ENCODE results near the gene PHKA2. TPM values are rescaled to one million over a fixed set of nuclear protein-coding genes. Genes with fewer than 3 reads are reported as not detected.

Gene PHKA2
- polyA plus RNA-seq, 1 experiment = 12.3 TPM

GRCh38 chrX:18890724-18891547 is 93.0 kb downstream of the PHKA2 start:
- ChIA-PET POLR2A (no interaction called here), CTCF (no interaction called here)
- no peak for DNase-seq (ENCODE audit: low read depth, low spot score)
- H3K9me3 ChIP-seq (ENCODE audit: control insufficient read depth, insufficient read depth, low read length) = no peaks in the 10 kb centered on the region
- H3K27me3 ChIP-seq (ENCODE audit: control insufficient read depth, insufficient read depth, low read length) = no peaks in the 10 kb centered on the region
- no peak overlapping the region for H3K4me3 ChIP-seq (ENCODE audit: low read depth, low read length)
- no peak overlapping the region for H3K27ac ChIP-seq (ENCODE audit: low read depth, low read length)
- TF ChIP-seq CTCF (IDR thresholded peaks at IDR 0.05; ENCODE audit: low read depth, low read length) = no peak

- ChIA-PET POLR2A (no interaction called here), CTCF (no interaction called here)
- no peak overlapping the region for H3K4me3 ChIP-seq (ENCODE audit: low read depth, low read length)
- DNase-seq (ENCODE audit: low read depth, low spot score) = no peak
- H3K27me3 ChIP-seq (ENCODE audit: control insufficient read depth, insufficient read depth, low read length) = no peaks in the 10 kb centered on the region
- no peaks in the 10 kb centered on the region for H3K9me3 ChIP-seq (ENCODE audit: control insufficient read depth, insufficient read depth, low read length)
- H3K27ac ChIP-seq (ENCODE audit: low read depth, low read length) = no peak overlapping the region
- TF ChIP-seq CTCF (IDR thresholded peaks at IDR 0.05; ENCODE audit: low read depth, low read length) = no peak
Measured at GRCh38 chrX:18890049-18890381, 93.9 kb downstream of the PHKA2 start.

GRCh38 chrX:18889346-18890048 is 94.4 kb downstream of the PHKA2 start:
- Histone ChIP-seq H3K27ac (ENCODE audit: low read depth, low read length) (no peak overlapping the region), H3K9me3 (ENCODE audit: control insufficient read depth, insufficient read depth, low read length) (no peaks in the 10 kb centered on the region), H3K4me3 (ENCODE audit: low read depth, low read length) (no peak overlapping the region), H3K27me3 (ENCODE audit: control insufficient read depth, insufficient read depth, low read length) (no peaks in the 10 kb centered on the region)
- DNase-seq (ENCODE audit: low read depth, low spot score) = no peak
- TF ChIP-seq CTCF (IDR thresholded peaks at IDR 0.05; ENCODE audit: low read depth, low read length) = no peak
- ChIA-PET CTCF (no interaction called here), POLR2A (no interaction called here)

- no peak for TF ChIP-seq CTCF (IDR thresholded peaks at IDR 0.05; ENCODE audit: low read depth, low read length)
- ChIA-PET CTCF (interaction anchor here (1.7 kb wide), 1 partner anchor 7 kb away, joined by 6 read pairs; no protein-coding TSS in a partner anchor), POLR2A (no interaction called here)
- Histone ChIP-seq H3K4me3 (ENCODE audit: low read depth, low read length) (no peak overlapping the region), H3K9me3 (ENCODE audit: control insufficient read depth, insufficient read depth, low read length) (no peaks in the 10 kb centered on the region), H3K27ac (ENCODE audit: low read depth, low read length) (no peak overlapping the region), H3K27me3 (ENCODE audit: control insufficient read depth, insufficient read depth, low read length) (no peaks in the 10 kb centered on the region)
- DNase-seq (ENCODE audit: low read depth, low spot score) = no peak
Measured at GRCh38 chrX:18888281-18888680, 95.6 kb downstream of the PHKA2 start.

GRCh38 chrX:18887825-18888212 is 96.1 kb downstream of the PHKA2 start:
- CTCF ChIA-PET = interaction anchor here (1.7 kb wide), 1 partner anchor 8 kb away, joined by 6 read pairs; no protein-coding TSS in a partner anchor
- no peak overlapping the region for H3K4me3 ChIP-seq (ENCODE audit: low read depth, low read length)
- POLR2A ChIA-PET = no interaction called here
- no peak for DNase-seq (ENCODE audit: low read depth, low spot score)
- H3K27me3 ChIP-seq (ENCODE audit: control insufficient read depth, insufficient read depth, low read length) = no peaks in the 10 kb centered on the region
- H3K9me3 ChIP-seq (ENCODE audit: control insufficient read depth, insufficient read depth, low read length) = no peaks in the 10 kb centered on the region
- TF ChIP-seq CTCF (IDR thresholded peaks at IDR 0.05; ENCODE audit: low read depth, low read length) = no peak
- no peak overlapping the region for H3K27ac ChIP-seq (ENCODE audit: low read depth, low read length)
